Smooth muscle cell (in vitro differentiated cells): ENCODE results near the gene CAMK1D. TPM values are rescaled to one million over a fixed set of nuclear protein-coding genes. Genes with fewer than 3 reads are reported as not detected.
"Not testable (repeated sequence)": the region's sequence is repeated elsewhere in the genome, so short reads cannot be mapped to it uniquely, and the experiment has no call there.

Experiments used
- DNase-seq: peaks from one replicate; lab custom pipeline; 2025; ENCODE audit not compliant: unreplicated experiment; lab: John Stamatoyannopoulos, UW
- H2AFZ ChIP-seq: fragments of 200-600 bp; sonication (generic); 2 replicates; pipeline ENCODE4 v1.6.0; 2016; ENCODE audit warnings: antibody characterized with exemption, low read depth, mild to moderate bottlenecking
- H3F3A ChIP-seq: fragments of 200-600 bp; sonication (generic); 2 replicates; pipeline ENCODE4 v1.6.0; 2017; ENCODE audit warnings: antibody characterized with exemption, low read depth
- H3K27ac ChIP-seq: fragments of 200-600 bp; sonication (generic); 2 replicates; pipeline ENCODE4 v1.5.1; 2016; ENCODE audit warnings: low read depth, mild to moderate bottlenecking
- H3K27me3 ChIP-seq: fragments of 200-600 bp; sonication (generic); 2 replicates; pipeline ENCODE4 v1.6.1; 2016; ENCODE audit warnings: low read depth, mild to moderate bottlenecking
- H3K36me3 ChIP-seq: fragments of 200-600 bp; sonication (generic); 2 replicates; pipeline ENCODE4 v1.5.1; 2016; ENCODE audit warnings: low read depth
- H3K4me1 ChIP-seq: fragments of 200-600 bp; sonication (generic); 2 replicates; pipeline ENCODE4 v1.5.1; 2016; ENCODE audit warnings: low read depth
- H3K4me2 ChIP-seq: fragments of 200-600 bp; sonication (generic); 2 replicates; pipeline ENCODE4 v1.6.0; 2016; ENCODE audit warnings: mild to moderate bottlenecking
- H3K4me3 ChIP-seq: fragments of 200-600 bp; sonication (generic); 2 replicates; pipeline ENCODE4 v1.5.1; 2016; ENCODE audit warnings: mild to moderate bottlenecking
- H3K79me2 ChIP-seq: fragments of 200-600 bp; sonication (generic); 2 replicates; pipeline ENCODE4 v1.6.0; 2016; ENCODE audit warnings: low read depth, mild to moderate bottlenecking
- H3K9ac ChIP-seq: fragments of 200-600 bp; sonication (generic); 2 replicates; pipeline ENCODE4 v1.6.0; 2016; ENCODE audit warnings: low read depth
- H3K9me3 ChIP-seq: fragments of 200-600 bp; sonication (generic); replicated peaks from 2 replicates; pipeline ENCODE4 v1.5.1; 2016; ENCODE audit warnings: low read depth
- H4K20me1 ChIP-seq: fragments of 200-600 bp; sonication (generic); 2 replicates; pipeline ENCODE4 v1.6.0; 2016; ENCODE audit warnings: low read depth
- CTCF ChIP-seq: fragments of 200-600 bp; sonication (generic); IDR thresholded peaks from 2 replicates; pipeline ENCODE4 v1.5.1; 2017; ENCODE audit warnings: borderline replicate concordance, mild to moderate bottlenecking, antibody characterized with exemption; ENCODE audit not compliant: insufficient read depth, poor library complexity, severe bottlenecking
- WGBS: methylation state at CpG from one replicate; pipeline ENCODE4 v1.1.7; 2016; ENCODE audit warnings: low lambda C conversion rate; 5-methylcytosine and 5-hydroxymethylcytosine counted together
- polyA plus RNA-seq: library from polyadenylated mRNA; unstranded; fragments of >200 nt; fragmentation: Nextera tagmentation; extraction: Ambion mirVana; gene quantifications from 2 replicates; pipeline ENCODE4 v1.2.1, GENCODE V29; 2016
- total RNA-seq: library from RNA; depleted of rRNA; stranded (reverse); fragments of >200 nt; gene quantifications from 2 replicates; pipeline ENCODE4 v1.2.3, GENCODE V29; 2014

CAMK1D gene
- total and polyA plus RNA-seq, 2 experiments from 2014 or later, result 1.6 to 2.3 TPM

GRCh38 chr10:12432402-12433189, 83.2 kb downstream of the CAMK1D start:
- Histone ChIP-seq H3K27ac (no peak overlapping the region), H3K4me1 (no peaks in the 10 kb centered on the region), H4K20me1 (no peaks in the 10 kb centered on the region), H3K27me3 (peaks cover 29% of the 10 kb centered on the region), H3K9ac (no peak overlapping the region), H3K4me2 (no peak overlapping the region), H3K79me2 (no peaks in the 10 kb centered on the region), H3K9me3 (no peaks in the 10 kb centered on the region), H3K36me3 (no peaks in the 10 kb centered on the region), H2AFZ (no peak overlapping the region), H3K4me3 (no peak overlapping the region), H3F3A (no peaks in the 10 kb centered on the region)
- TF ChIP-seq CTCF, result no peak
- 91% methylated on average over 13 of the region's 13 CpGs for WGBS
- no peak for DNase-seq

GRCh38 chr10:12434277-12434676, 84.9 kb downstream of the CAMK1D start:
- Histone ChIP-seq H3K9me3 (no peaks in the 10 kb centered on the region), H2AFZ (no peak overlapping the region), H4K20me1 (no peaks in the 10 kb centered on the region), H3K79me2 (no peaks in the 10 kb centered on the region), H3K27me3 (peaks cover 29% of the 10 kb centered on the region), H3K4me3 (no peak overlapping the region), H3K4me2 (no peak overlapping the region), H3K36me3 (no peaks in the 10 kb centered on the region), H3F3A (no peaks in the 10 kb centered on the region), H3K27ac (no peak overlapping the region), H3K4me1 (no peaks in the 10 kb centered on the region), H3K9ac (no peak overlapping the region)
- DNase-seq, result no peak
- no peak for TF ChIP-seq CTCF
- WGBS, result 86% methylated on average over 6 of the region's 6 CpGs

- WGBS, result 89% methylated on average over 8 of the region's 8 CpGs
- H3K9ac ChIP-seq, H3K4me3 ChIP-seq, H3K27ac ChIP-seq, H2AFZ ChIP-seq, H3F3A ChIP-seq, H3K36me3 ChIP-seq, H3K9me3 ChIP-seq, H3K4me1 ChIP-seq, H3K79me2 ChIP-seq, H4K20me1 ChIP-seq, H3K4me2 ChIP-seq, DNase-seq: not testable (repeated sequence)
- peaks cover 29% of the 10 kb centered on the region for H3K27me3 ChIP-seq
Measured at GRCh38 chr10:12434677-12435076, 85.3 kb downstream of the CAMK1D start.

GRCh38 chr10:12435348-12435747, 86.0 kb downstream of the CAMK1D start:
- Histone ChIP-seq H3K27me3 (peaks cover 25% of the 10 kb centered on the region), H4K20me1 (no peaks in the 10 kb centered on the region), H3K4me3 (no peak overlapping the region), H3K4me1 (no peaks in the 10 kb centered on the region), H3K9me3 (no peaks in the 10 kb centered on the region), H3K9ac (no peak overlapping the region), H3K36me3 (no peaks in the 10 kb centered on the region), H3K79me2 (no peaks in the 10 kb centered on the region), H3F3A (no peaks in the 10 kb centered on the region), H2AFZ (no peak overlapping the region), H3K4me2 (no peak overlapping the region), H3K27ac (no peak overlapping the region)
- no peak for TF ChIP-seq CTCF
- 84% methylated on average over 6 of the region's 6 CpGs for WGBS
- no peak for DNase-seq
